Mucosa of stomach (tissue), 1 donor: Measurements from ENCODE around the gene CLEC6A.

Experiments used
- H3K27me3 ChIP-seq: one replicate; pipeline ENCODE4 v1.7.0; 2013; ENCODE audit warnings: mild to moderate bottlenecking, low read length; ENCODE audit not compliant: control insufficient read depth, insufficient read depth
- H3K36me3 ChIP-seq: one replicate; pipeline ENCODE4 v1.7.0; 2013; ENCODE audit warnings: low read length; ENCODE audit not compliant: control insufficient read depth, insufficient read depth
- H3K4me1 ChIP-seq: one replicate; pipeline ENCODE4 v1.7.0; 2013; ENCODE audit warnings: mild to moderate bottlenecking, low read length; ENCODE audit not compliant: control insufficient read depth, insufficient read depth
- H3K4me3 ChIP-seq: one replicate; pipeline ENCODE4 v1.7.0; 2013; ENCODE audit warnings: low read length
- H3K9ac ChIP-seq: one replicate; pipeline ENCODE4 v1.7.0; 2013; ENCODE audit warnings: mild to moderate bottlenecking, low read length, moderate library complexity
- H3K9me3 ChIP-seq: one replicate; pipeline ENCODE4 v1.7.0; 2013; ENCODE audit warnings: mild to moderate bottlenecking, low read length, moderate library complexity; ENCODE audit not compliant: control insufficient read depth
- donor health status: Pancreatic carcinoma.

The CLEC6A gene

GRCh38 chr12:8504351-8504750 is 48.6 kb downstream of the CLEC6A start:
- Histone ChIP-seq H3K9ac (no peak overlapping the region), H3K4me3 (no peak overlapping the region), H3K9me3 (no peaks in the 10 kb centered on the region), H3K36me3 (no peaks in the 10 kb centered on the region), H3K27me3 (no peaks in the 10 kb centered on the region), H3K4me1 (no peaks in the 10 kb centered on the region)

- Histone ChIP-seq H3K4me3 (no peak overlapping the region), H3K36me3 (no peaks in the 10 kb centered on the region), H3K9ac (no peak overlapping the region), H3K27me3 (no peaks in the 10 kb centered on the region), H3K9me3 (no peaks in the 10 kb centered on the region), H3K4me1 (no peaks in the 10 kb centered on the region)
Measured at GRCh38 chr12:8507596-8507995, 51.8 kb downstream of the CLEC6A start.

- H3K4me3 ChIP-seq: no peak overlapping the region
- no peaks in the 10 kb centered on the region for H3K27me3 ChIP-seq
- H3K4me1 ChIP-seq: no peaks in the 10 kb centered on the region
- H3K36me3 ChIP-seq: no peaks in the 10 kb centered on the region
- H3K9me3 ChIP-seq: no peaks in the 10 kb centered on the region
- H3K9ac ChIP-seq: no peak overlapping the region
Measured at GRCh38 chr12:8508223-8508622, 52.5 kb downstream of the CLEC6A start.

GRCh38 chr12:8508910-8509841 is 53.4 kb downstream of the CLEC6A start:
- H3K9me3 ChIP-seq: no peaks in the 10 kb centered on the region
- no peaks in the 10 kb centered on the region for H3K27me3 ChIP-seq
- no peaks in the 10 kb centered on the region for H3K36me3 ChIP-seq

GRCh38 chr12:8513256-8513655 is 57.5 kb downstream of the CLEC6A start, which contains the start of gene CLEC4D:
TSS of gene CLEC4D (plus strand) at chr12:8513503. CDS start at chr12:8513733, 230 bp downstream.
- H3K4me1 ChIP-seq: no peaks in the 10 kb centered on the region
- no peak within 1 kb of the TSS for H3K9ac ChIP-seq
- H3K4me3 ChIP-seq: no peak within 1 kb of the TSS
- no peaks in the 10 kb centered on the region for H3K36me3 ChIP-seq
- no peaks in the 10 kb centered on the region for H3K9me3 ChIP-seq
- H3K27me3 ChIP-seq: no peaks in the 10 kb centered on the region

More at GRCh38 chr12:8508910-8509841, 53.4 kb downstream of the CLEC6A start:
- Histone ChIP-seq H3K4me1 (no peaks in the 10 kb centered on the region), H3K9ac (no peak overlapping the region), H3K4me3 (no peak overlapping the region)

GRCh38 chr12:8517971-8518370 is 62.2 kb downstream of the CLEC6A start:
- Histone ChIP-seq H3K9ac (no peak overlapping the region), H3K4me1 (no peaks in the 10 kb centered on the region), H3K4me3 (no peak overlapping the region), H3K36me3 (no peaks in the 10 kb centered on the region), H3K9me3 (no peaks in the 10 kb centered on the region), H3K27me3 (no peaks in the 10 kb centered on the region)

- Histone ChIP-seq H3K9me3 (no peaks in the 10 kb centered on the region), H3K27me3 (no peaks in the 10 kb centered on the region), H3K36me3 (no peaks in the 10 kb centered on the region), H3K9ac (no peak overlapping the region), H3K4me1 (no peaks in the 10 kb centered on the region), H3K4me3 (no peak overlapping the region)
Measured at GRCh38 chr12:8519171-8519570, 63.4 kb downstream of the CLEC6A start.

- no peaks in the 10 kb centered on the region for H3K36me3 ChIP-seq
- no peak overlapping the region for H3K4me3 ChIP-seq
- H3K4me1 ChIP-seq: no peaks in the 10 kb centered on the region
- no peaks in the 10 kb centered on the region for H3K9me3 ChIP-seq
- H3K27me3 ChIP-seq: no peaks in the 10 kb centered on the region
- H3K9ac ChIP-seq: no peak overlapping the region
Measured at GRCh38 chr12:8527250-8528130, 71.7 kb downstream of the CLEC6A start.
